GM06990 (cell line): ENCODE measurements around the gene ADCY5.

ENCODE experiments used
- DNase-seq: peaks from one replicate; pipeline ENCODE4 v3.0.0-alpha.2; 2011; ENCODE audit not compliant: insufficient read length; ENCODE audit errors: extremely low read depth
- H3K27me3 ChIP-seq: replicated peaks from 2 replicates; pipeline ENCODE4 v1.6.0; 2011; ENCODE audit warnings: low read length; ENCODE audit not compliant: control insufficient read depth, insufficient read depth
- H3K36me3 ChIP-seq: 2 replicates; pipeline ENCODE4 v1.5.1; 2011; ENCODE audit warnings: low read length; ENCODE audit not compliant: control insufficient read depth, insufficient read depth
- H3K4me3 ChIP-seq: replicated peaks from 2 replicates; pipeline ENCODE4 v1.5.1; 2011; ENCODE audit warnings: low read depth, mild to moderate bottlenecking, control low read depth, low read length
- TF ChIP-seq, protein P1 (sequence below): IDR thresholded peaks from 2 replicates; pipeline ENCODE4 v1.5.1; 2011; ENCODE audit warnings: low read length, control low read depth, mild to moderate bottlenecking, inconsistent platforms; ENCODE audit not compliant: insufficient read depth, poor library complexity, severe bottlenecking

Gene ADCY5

DNA sequence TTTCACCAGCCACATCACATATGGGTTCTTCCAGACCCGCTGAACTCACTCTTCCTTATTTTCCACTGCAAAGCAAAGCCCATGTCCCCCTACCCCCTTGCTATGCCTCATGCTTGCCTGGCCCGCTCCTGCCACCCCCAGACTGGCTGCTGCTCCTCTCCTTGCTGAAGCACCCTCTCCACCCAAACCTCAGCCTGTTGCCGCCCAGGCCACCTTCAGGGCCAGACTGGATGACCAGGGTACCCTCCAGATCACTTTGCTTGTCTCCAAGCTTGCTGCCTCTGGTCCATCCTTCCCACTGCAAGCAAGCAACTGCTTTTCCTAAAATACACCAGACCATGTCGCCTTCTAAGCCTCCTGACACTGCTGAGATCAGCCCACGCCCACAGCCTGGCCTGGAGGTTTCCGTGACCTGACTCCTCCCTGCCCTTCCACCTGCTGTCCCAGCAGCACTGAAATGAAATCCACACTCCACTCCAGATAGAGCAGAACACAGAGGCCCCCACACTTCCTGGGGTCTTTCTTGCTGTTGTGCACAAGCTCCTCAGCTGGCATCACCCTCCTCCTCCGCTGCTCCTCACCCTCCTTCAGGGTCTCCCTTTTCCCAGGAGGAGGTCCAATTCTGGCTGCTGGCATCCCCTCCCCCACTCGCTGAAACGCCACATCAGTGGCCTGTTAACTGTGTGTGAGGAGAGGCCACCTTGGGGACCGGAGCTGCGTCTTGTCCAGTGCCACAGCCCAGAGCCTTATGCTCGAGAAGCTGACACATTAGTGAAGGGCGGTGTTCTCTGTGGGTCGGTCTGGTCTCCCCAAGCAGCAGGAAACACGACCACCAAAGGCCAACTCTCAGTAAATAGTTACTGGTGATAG lies 99.1 kb downstream of the ADCY5 start:
- Histone ChIP-seq H3K36me3 (no peaks in the 10 kb centered on the region), H3K4me3 (no peak overlapping the region), H3K27me3 (peaks cover 4% of the 10 kb centered on the region)
- TF ChIP-seq, protein P1, sequence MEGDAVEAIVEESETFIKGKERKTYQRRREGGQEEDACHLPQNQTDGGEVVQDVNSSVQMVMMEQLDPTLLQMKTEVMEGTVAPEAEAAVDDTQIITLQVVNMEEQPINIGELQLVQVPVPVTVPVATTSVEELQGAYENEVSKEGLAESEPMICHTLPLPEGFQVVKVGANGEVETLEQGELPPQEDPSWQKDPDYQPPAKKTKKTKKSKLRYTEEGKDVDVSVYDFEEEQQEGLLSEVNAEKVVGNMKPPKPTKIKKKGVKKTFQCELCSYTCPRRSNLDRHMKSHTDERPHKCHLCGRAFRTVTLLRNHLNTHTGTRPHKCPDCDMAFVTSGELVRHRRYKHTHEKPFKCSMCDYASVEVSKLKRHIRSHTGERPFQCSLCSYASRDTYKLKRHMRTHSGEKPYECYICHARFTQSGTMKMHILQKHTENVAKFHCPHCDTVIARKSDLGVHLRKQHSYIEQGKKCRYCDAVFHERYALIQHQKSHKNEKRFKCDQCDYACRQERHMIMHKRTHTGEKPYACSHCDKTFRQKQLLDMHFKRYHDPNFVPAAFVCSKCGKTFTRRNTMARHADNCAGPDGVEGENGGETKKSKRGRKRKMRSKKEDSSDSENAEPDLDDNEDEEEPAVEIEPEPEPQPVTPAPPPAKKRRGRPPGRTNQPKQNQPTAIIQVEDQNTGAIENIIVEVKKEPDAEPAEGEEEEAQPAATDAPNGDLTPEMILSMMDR: no peak
- no peak for DNase-seq

DNA sequence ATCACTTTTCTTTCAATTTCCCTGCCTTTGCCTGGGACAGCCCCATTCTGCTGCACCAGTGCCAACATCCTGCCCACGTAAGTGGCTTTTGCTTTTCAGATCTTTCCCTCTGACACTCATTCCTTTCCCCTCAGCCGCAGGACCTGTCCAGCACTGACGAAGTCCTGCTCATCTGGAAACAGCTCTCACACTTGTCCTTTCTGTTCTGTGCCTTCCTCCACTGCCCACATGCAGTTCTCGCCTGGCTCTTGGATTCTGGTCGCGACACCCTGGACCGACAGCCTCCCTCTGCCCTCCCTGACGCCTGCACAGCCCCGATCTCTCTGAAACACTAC lies 99.7 kb downstream of the ADCY5 start:
- Histone ChIP-seq H3K4me3 (no peak overlapping the region), H3K36me3 (no peaks in the 10 kb centered on the region), H3K27me3 (peaks cover 4% of the 10 kb centered on the region)
- DNase-seq: no peak
- TF ChIP-seq, protein P1: no peak

- Histone ChIP-seq H3K4me3 (no peak overlapping the region), H3K27me3 (peaks cover 4% of the 10 kb centered on the region), H3K36me3 (no peaks in the 10 kb centered on the region)
- no peak for DNase-seq
- TF ChIP-seq, protein P1: no peak
Measured at GRCh38 chr3:123348471-123349200, 100.3 kb downstream of the ADCY5 start.

- no peak for DNase-seq
- peaks cover 4% of the 10 kb centered on the region for H3K27me3 ChIP-seq
Measured at GRCh38 chr3:123347691-123348264, 101.1 kb downstream of the ADCY5 start.

DNA sequence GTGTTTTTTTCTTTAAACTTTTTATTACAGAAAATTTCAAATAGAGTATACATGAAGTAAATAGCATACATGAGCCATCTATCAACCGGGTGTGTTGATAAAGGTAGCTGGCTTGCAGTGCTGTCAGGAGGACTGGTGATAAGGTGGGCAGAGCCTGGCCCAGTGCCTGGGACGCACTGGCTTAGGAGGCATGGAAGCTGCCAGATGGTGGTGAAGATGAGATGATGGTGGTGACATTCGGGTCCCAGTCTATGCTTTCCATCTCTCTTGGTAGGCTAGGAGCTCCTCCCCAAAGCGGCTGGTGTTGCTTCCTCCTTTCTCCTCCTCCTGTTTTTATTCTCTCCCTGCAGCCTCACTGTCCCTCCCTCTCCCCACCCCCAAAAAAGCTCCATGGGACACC lies 101.7 kb downstream of the ADCY5 start:
- no peaks in the 10 kb centered on the region for H3K36me3 ChIP-seq
- no peak for DNase-seq
- TF ChIP-seq, protein P1: no peak
- no peak overlapping the region for H3K4me3 ChIP-seq
- peaks cover 2% of the 10 kb centered on the region for H3K27me3 ChIP-seq

More at GRCh38 chr3:123347691-123348264, 101.1 kb downstream of the ADCY5 start:
- H3K4me3 ChIP-seq: no peak overlapping the region
- TF ChIP-seq, protein P1: no peak
- H3K36me3 ChIP-seq: no peaks in the 10 kb centered on the region
